NCI-H774 (cell line): Measurements from ENCODE around the gene SIK3.

Experiments used
- DNase-seq: peaks from one replicate; lab custom pipeline; 2025; lab: John Stamatoyannopoulos, UW

Gene SIK3

GRCh38 chr11:116929414-116930090 lies 168.7 kb downstream of the SIK3 start:
- no peak for DNase-seq

GRCh38 chr11:116928845-116929244 lies 169.4 kb downstream of the SIK3 start:
- DNase-seq = no peak

GRCh38 chr11:116928102-116928777 lies 170.0 kb downstream of the SIK3 start:
- no peak for DNase-seq

DNA sequence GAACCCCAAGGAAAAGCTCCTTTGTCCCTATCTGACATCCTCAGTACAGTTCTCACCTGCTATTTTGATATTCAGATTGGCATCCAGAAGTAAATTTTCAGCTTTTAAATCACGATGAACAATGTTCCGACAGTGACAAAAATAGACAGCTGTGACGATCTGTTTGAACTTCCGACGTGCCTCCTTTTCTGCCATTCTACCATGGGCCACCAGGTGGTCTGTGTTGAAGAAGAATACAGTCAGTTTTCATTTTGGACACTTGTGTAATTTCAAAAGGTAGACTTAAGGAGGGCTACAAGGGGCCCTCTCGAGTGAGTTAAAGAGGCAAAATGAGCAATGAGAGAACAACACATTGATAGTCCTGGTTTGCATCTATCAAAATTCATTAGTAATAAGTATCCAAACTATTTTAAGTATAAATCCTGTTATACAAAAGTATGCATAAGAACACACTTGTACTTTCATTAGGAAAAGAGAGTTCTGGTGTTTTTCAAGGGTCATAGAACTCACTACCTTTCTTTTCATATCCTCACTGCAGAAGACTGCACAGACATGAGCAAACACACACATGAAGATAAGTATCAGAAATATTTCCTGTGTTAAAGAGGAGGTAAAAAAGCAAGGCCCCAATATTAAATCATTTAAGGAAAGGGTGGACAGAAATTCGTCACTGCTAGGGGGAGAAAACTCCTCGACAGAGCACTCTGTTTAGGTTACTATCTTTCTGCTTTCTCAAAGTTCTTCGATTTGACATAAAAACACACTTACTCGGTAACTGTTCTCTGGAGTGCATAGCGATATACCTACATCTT lies 170.9 kb downstream of the SIK3 start:
- no peak for DNase-seq

- DNase-seq = no peak
Observed at GRCh38 chr11:116925050-116925449, 173.2 kb downstream of the SIK3 start.

DNA sequence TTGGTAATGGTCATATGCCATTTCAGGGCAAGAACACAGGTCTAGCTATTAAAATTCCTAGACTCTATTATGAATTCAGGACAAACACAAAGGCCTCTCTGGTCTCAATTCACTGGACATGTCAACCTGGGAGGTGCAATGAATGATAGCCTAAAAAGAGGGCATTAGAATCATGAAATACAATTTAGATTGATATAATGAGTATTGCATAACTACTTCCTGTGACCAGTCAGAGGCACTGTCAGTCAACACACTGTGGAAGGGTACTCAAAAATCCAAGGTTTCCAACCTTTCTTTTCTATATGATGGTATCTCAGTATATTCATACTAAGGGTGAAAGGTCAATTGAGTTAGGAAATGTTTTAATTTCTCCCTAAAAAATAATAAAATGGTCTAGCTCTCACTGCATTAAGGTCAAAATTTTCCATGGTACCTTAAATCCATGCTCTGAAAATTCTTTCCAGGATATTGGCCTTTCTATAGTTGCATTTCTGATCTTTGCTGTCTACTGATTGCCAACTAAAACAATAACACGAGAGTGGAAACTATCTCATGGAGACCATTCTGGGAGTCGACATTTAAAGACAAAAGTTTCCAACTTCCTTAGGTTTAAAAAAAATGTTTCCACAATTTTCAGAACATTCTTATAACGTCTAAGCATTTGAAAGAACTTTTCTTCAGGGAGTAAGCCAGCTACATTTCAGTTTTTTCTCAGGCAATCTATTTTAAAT lies 179.1 kb downstream of the SIK3 start:
- no peak for DNase-seq

GRCh38 chr11:116917632-116918031 lies 180.6 kb downstream of the SIK3 start:
- no peak for DNase-seq

GRCh38 chr11:116916886-116917285 lies 181.3 kb downstream of the SIK3 start:
- DNase-seq = no peak

DNA sequence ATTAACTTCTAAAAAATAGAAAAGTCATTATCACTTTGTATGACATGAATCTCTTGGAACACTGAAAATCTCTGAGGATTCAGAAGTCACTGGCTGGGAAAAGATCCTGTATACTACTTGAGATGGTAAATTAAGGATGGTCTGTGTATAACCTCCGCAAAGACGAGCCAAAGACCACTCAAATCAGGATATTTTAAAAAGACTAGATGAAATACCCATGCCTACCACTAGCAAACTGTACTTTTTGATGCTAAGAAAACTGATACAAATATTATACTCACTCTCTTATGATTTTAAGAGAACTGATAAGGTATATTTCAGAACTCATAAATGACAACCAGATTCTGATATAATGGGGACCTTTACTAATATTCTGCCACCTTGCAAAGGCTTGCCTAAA lies 182.2 kb downstream of the SIK3 start:
- DNase-seq = no peak

DNA sequence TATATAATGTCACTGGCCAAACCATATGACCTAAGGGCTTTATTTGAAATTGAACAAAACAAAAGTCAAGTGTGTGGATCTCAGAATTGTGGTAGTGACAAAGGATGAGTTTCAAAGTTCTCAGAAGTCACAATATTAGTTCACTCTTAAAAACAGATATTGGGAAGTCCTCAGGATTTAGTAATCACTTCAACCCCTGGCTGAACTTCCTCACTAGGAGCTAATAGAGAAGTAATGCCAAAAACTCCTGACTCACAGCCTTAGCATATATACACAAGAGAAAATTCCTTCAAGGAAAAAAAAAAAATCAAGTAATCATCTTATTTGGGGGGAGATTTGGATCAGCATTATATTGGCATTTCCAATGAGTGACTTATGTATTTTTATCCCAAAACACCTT lies 185.2 kb downstream of the SIK3 start:
- DNase-seq = no peak

GRCh38 chr11:116911976-116912734 lies 186.1 kb downstream of the SIK3 start:
- DNase-seq = no peak

- DNase-seq = no peak
Observed at GRCh38 chr11:116910847-116911246, 187.4 kb downstream of the SIK3 start.

DNA sequence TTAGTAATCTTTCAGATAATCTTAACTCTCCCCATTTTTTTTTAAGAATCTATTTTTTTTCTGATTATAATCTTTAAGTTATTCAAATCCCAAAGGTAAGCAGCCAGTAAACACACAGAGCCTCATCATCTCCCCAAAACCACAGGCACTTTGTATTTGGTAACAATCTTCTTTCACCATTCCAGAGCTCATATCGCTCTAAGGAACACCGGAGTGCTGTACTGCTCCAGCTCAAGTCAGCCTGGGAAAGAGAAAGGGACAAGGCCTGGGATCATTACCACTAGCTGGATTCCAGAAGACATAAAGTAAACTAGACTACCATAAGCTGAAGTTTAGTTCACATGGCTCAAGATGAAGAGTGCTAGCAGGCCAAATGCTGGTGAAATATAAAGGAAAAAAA lies 187.8 kb downstream of the SIK3 start:
- no peak for DNase-seq

- DNase-seq = no peak
Observed at GRCh38 chr11:116909245-116909644, 189.0 kb downstream of the SIK3 start.

- no peak for DNase-seq
Observed at GRCh38 chr11:116906479-116906878, 191.7 kb downstream of the SIK3 start.

GRCh38 chr11:116903090-116903489 lies 195.1 kb downstream of the SIK3 start:
- no peak for DNase-seq

DNA sequence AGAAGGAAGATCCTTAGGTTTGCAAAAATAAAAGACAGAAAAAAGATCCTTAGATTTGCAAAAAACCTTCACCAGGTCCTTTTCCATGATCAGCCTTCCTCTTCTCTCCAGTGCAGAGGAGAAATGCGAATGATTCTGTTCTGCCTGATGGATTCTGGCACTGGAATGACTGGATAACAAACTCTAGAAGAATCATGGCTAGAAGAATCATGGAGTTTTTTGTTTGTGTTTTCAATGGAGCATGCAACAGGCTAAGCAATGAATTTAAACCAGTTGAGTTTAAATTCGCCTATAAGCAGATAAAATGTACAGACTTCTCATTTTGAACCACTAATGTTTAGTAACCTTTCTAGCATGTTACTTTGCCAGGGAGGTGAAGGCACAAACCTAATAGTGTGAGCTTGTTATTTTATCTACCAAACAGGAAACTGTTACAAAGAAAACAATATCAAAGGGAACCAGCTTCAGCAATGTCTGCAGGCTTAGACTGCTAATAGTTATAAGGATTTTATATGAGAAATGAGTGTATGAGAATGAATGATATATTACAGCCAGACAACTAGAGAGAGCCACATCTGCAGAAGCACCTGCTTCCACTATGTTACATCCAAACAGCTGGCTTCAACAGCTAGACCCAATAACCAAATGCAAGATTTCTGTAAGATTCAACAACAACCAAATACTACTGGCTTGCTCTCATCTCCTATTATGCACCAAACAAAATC lies 196.1 kb downstream of the SIK3 start:
- no peak for DNase-seq

DNA sequence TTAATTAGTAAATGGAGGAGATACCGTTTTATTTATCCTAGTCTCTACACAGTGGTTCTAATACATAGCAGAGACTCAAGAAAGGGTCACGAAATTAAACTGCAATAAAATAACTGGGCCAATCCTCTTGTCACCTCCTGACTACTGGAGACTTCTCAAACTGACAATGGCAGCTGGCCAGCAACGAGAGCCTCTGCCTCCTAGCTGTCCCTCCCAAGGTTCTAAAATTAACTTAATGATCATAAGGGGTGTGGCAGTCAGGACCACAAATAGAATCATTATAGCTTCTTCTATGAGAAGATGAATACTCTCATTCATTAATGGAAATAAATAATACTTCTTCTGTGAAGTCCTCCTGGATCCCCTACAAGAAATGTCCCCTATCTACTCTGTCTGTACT lies 197.0 kb downstream of the SIK3 start:
- no peak for DNase-seq

GRCh38 chr11:116896211-116896610 lies 202.0 kb downstream of the SIK3 start:
- no peak for DNase-seq

DNA sequence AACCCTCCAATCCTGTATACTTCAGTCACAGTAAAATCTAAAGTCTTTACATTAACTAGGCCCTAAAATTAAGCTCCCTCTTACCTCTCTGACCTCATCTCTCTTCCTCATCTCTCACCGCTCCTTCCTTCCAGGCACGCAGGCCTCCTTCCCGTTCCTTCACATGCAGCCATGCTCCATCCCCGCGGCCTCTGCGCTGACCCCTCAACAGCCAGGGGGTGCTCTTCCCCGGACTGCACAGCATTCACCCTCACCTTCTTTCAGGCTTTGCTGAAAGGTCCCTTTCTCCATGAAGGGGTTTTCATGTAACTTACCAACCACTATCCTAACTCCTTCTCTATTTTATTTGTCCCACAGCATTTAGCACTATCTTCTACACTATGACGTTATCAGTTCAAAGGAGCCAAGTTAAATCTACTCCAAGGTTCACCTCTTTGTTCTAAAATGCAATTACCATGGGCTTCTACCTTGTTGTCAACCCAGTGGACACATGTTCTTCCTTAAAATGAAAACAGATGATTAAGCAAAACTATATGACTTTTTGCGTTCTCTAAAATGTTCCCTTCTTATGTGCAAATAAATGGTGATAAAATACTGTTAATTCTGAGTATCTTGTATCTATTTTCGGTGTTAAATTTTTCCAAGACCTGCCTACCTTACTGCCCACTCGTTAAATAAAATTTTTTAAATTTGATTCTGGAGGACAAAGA lies 203.0 kb downstream of the SIK3 start:
- DNase-seq = no peak
